ENCODE measurements around the gene C1orf159.

Gene C1orf159

DNA sequence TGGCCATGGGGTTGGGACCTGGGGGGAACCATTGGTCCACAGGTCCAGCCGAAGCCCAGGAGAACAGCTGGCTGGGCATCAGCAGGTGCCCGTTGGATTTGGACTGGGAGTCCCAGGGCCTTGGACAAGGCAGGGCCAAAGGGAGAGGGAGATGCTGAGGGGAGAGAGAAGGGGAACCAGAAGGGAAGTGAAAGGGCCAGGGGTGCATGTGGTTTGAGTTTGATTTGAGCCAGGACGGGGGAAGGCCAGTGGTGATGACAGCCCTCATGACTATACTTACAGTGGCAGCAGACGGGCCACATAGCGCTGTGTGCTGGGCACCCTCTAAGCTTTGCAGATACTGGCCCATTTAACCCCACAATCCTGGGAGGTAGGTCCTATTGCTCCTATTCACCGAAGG lies 77.2 kb downstream of the C1orf159 start:
- DNase-seq (ENCODE audit: low read depth in 2 of 2): no peak

- no peak for DNase-seq (ENCODE audit: low read depth in 2 of 2)
These were observed 78.2 kb downstream of the C1orf159 start for GRCh38 chr1:1037366-1038327.

DNA sequence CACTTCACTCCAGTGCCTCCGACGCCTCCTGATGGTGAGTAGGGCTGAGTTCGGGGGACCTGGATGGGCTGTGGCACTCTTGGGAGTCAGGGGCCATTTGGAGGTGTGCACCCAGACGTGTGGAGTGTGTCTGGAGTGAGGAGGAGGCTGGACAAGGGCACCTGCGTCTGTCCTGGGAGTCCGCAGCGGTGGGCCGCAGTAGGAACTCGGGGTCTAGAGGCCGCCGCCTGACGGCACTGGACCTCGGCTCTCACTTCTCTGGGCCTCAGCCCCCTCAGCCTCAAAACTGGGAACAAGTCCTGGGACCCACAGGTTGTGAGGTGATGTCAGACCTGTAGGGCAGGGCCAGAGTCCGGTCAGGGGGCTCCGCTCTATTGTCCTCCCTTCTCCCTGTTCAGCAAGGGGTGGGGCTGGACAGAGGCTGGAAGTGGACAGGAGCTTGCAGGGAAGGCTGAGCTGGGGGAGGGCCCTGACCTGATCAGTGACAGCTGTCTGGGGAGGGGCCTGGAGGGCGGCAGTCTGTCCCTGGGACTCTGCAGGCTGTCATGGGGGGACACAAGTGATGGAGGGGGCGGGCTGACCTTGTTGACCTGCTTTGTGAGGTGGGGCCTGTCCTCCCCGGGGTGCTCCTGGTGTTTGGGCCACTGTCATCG lies 80.5 kb downstream of the C1orf159 start:
- DNase-seq (ENCODE audit: low read depth in 2 of 2): no peak

- no peak for DNase-seq (ENCODE audit: low read depth in 2 of 2)
These were observed 81.5 kb downstream of the C1orf159 start for GRCh38 chr1:1034439-1034781.

DNA sequence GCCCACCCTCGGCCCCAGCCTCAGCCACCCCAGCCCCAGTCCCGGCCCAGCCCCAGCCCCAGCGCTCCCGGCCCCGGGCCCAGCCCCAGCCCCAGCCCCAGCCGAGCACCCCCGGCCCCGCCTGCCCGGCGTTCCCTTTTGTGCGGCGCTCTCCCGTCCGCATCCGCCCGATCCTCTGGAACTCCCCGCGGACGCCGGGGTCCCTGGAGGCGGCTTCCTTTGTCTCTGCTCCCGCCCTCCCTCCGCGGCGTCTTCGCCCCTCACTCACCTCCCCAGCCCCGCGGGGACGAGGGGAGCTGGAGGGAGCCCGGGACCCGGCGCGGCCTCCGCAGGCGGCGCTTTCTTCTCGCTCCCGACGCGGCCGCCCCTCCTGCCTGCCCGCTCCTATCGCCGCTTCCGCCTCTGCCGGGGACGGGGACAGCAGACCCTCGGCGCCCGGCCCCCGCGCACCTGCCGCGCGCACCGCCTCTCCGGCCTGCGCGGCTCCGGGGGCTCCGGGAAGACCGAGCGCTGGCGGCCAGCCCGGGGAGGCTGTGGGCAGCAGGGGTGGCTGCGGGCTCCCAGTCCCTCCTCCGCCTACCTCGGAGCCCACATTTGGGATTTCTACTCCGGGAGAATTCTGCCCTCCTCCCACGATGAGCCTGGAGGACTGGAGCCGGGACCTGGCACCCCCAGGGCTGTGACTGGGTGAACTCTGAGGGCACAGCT lies 82.0 kb downstream of the C1orf159 start:
- DNase-seq (ENCODE audit: low read depth in 2 of 2): no peak

GRCh38 chr1:1033009-1033587 lies 82.8 kb downstream of the C1orf159 start:
- DNase-seq (ENCODE audit: low read depth in 2 of 2): peak; percentile 76 to 82

DNA sequence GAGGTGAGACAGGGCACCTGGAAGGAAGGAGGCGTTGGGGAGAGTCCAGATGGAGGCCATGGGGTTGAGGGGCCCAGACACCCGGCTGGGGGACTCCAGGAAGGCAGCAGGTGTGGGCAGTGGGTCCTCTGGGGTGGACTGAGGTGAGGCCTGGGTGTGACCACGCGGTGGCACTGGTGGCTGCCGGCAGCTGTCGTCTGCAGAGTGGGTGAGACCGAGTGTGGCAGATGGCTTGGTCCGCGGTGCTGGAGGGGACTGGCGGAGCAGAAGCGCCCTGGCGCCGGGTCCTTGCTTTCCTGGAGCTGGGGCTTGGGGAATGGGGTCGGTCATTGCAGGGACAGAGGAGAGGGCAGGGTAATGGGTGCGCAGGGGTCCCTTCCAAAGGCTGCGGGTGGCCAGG lies 83.5 kb downstream of the C1orf159 start:
- DNase-seq (ENCODE audit: low read depth in 2 of 2): no peak
